Activated T-cell treated with anti-CD3 and anti-CD28 coated beads, Interleukin-2, amount 50 U/mL, for 1 hour (primary cell): ENCODE results near the gene AP1G2.

Experiments
- DNase-seq: peaks from one replicate; pipeline ENCODE4 v3.0.0-alpha.2; 2020

The AP1G2 gene

DNA sequence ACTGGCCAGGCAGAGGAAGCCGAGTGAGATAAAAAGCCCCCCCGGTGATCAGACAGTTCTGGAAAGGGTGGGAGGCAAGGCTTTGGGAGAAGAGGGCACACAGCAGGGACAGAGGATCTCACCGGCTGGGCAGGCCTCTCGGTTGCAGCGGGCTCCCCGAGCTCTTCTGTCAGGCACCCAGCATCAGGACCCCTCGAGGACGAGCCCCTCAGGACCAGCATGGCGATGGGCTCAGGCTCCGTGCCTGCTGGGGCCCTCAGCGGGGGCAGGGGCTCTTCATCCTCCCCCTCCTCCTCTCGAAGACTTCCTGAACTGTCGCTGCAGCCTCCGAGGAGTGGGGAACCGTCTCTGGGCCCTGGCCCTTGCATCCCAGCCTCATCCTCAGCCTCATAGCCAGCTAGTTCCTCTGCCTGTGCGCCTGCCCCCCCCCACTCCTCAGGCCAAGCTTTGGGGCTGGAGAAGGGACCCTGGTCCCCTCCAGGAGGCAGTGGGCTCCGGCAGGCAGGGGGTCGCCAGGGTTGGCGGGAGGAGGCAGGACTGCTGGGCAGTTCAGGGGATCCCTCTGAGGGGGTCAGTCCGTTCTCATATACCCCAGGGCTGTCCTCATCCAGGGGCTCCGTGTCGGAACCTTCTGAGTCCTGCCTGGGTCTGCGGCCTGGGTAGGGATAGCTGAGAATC, 3.4 kb upstream of the AP1G2 start:
- DNase-seq, result no peak

- no peak for DNase-seq
These were observed 2.0 kb upstream of the AP1G2 start for GRCh38 chr14:23569443-23570151.

GRCh38 chr14:23568600-23569331, 1.2 kb upstream of the AP1G2 start:
- DNase-seq, result no peak

GRCh38 chr14:23568021-23568599, 519 bp upstream of the AP1G2 start:
- no peak for DNase-seq

DNA sequence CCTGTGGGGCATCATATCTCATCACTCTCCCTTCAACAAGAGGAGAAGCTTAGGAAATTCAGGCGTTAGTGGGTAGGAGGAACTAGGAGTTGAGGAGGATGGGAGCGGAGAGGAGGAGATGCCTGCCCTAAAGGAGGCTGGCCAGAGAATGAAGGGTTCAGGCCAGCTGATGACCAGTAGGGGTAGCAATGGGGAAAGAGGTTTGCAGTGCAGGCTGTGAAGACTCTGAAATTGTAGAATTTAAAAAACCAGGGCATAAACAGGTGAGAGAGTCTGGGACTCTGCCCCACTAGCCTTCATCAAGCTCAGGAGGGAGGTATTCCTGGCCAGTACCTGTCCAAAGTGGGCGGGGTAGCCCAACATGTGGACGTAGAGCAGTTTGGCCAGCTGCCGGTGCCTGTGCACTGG, 809 bp downstream of the AP1G2 start:
- DNase-seq, result no peak

DNA sequence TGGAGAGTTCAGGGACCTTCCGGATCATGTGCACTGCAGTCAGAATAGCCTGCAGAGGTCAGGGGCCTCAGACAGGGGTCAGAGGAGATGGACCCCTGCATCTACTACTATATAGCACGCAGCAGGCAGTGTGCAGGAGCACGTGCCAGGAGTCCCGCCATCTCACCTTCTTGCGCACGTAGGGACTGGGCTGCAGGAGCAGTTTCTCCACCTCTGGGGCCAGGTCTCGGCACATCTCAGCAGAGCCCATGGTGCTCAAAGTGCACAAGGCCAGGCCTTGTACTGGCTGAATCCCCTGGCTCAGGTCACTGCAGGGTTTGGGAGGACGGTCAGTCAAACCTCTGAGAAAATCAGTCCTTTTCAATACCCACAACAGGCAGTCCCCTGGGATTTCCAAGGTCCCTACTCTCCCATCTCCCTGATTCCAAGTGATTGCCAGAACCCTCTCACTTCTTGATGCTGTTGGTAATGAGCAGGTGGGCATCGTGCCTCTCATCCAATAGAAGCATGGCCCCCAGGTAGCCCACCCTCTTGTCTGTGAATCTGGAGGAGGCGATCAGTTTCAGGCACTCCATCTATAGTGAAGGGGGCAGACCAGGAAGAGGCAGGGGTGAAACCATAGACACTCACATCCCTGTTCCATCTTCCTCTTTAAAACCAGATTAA, 1.3 kb downstream of the AP1G2 start:
- no peak for DNase-seq

- DNase-seq, result no peak
These were observed 2.0 kb downstream of the AP1G2 start for GRCh38 chr14:23565626-23566025.

DNA sequence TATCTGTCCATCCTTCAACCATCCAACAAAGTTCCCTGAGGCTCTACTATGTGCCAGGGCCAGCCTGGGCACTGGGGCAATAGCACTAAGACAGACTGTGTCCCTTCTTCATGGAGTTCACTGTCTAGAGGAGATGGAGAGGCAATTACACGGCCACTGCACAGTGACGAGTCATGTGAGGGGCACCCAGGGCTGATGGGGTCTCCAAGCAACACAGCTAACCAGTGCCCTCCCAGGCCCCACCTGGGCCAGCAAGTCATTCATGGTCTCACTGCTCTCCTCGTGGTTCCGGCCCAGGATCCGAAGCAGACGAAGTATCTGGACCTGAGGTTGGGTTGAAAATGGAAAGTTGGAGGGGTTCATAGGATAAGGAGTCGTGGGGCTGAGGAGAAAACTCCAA, 2.7 kb downstream of the AP1G2 start:
- DNase-seq, result no peak

DNA sequence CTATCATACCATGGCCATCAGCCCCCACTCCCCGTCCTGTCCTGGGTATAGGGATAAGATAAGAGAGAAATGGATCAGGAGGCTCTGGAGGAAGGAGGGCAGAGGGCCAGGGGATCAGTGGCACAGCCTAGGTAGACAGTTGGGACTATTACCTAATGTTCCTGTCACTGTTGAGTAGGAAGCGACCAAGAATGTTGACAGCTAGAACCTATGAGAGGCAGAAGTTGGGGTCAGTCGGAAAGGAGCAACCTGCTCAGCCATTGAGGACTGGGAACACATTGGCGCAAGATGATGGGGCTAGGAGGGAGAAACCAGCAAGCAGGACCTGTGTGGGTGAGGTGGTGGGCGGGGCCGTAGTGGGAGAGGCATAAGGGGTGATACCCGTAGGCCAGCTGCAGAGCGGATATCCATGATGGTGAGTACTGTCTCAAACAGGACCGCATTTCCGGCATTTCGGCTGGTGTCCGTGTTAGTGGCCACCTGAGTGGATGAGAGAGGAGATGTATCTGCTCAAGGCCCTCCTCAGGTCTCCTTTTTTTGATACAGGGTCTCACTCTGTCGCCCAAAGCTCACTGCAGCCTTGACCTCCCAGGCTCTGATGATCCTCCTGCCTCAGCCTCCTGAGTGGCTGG, 3.3 kb downstream of the AP1G2 start:
- no peak for DNase-seq

DNA sequence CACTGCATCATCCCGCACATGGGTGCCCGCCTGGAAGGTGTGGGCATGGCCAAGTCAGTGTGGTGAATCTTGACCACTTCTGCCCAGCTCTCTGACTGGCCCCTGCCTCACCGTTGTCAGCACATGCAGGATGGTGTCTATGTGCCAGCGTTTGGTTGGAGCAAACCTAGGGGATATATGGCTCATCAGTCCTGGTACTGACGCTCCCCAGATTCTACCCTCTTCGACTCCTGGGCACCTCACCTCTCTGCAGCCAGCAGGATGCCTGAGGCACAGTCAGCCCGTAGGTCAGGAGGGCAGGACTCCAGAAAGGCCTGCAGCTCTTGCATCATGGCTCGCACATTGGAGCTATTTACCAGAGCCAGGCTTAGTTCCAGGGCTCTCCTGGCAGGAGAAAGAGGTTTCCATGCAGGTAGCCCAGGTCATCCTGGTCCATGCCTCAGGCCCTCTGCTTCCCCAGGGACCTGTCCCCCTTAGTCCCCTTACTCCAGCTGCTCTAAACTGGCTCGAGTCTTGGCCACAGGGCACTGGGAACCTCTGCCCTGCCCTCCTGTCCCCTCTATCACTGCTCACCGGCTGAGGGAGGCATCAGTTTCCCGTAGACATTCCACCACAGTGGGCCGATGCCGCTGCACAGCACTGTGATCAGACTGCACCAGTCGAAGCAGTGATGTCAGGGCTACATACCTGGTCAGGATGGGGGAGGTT, 4.0 kb downstream of the AP1G2 start:
- no peak for DNase-seq

DNA sequence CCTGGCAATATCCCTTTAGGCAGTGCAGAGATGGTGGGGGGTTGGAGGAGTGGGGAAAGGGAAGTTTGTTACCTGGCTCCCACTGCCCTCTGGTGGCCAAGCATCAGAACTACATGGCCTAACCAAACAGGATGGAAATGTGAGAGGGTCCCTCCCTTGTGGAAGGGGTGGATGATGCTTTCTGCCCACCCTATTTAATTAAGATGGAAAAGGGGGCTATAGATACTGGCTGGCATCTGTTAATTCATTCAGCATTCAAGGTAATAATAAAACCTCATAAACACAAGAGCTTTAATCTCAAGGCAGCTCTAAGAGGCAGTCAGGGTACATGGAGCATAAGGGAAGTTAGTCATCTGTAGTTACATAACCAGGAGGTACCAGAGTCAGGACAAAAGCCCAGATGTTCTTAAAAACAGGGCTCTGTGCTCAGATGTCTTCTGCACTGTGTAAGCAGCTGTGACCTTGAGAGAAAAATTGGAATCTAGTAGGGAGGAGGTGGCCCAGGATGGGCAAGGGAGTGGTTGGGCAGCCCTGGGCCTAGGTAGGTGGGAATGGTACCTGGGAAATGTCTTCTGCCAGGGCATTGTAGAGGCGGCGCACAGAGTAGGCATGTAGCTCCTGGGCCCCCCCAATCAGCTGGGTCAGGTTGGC, 4.6 kb downstream of the AP1G2 start:
- peak; percentile 61 for DNase-seq

DNA sequence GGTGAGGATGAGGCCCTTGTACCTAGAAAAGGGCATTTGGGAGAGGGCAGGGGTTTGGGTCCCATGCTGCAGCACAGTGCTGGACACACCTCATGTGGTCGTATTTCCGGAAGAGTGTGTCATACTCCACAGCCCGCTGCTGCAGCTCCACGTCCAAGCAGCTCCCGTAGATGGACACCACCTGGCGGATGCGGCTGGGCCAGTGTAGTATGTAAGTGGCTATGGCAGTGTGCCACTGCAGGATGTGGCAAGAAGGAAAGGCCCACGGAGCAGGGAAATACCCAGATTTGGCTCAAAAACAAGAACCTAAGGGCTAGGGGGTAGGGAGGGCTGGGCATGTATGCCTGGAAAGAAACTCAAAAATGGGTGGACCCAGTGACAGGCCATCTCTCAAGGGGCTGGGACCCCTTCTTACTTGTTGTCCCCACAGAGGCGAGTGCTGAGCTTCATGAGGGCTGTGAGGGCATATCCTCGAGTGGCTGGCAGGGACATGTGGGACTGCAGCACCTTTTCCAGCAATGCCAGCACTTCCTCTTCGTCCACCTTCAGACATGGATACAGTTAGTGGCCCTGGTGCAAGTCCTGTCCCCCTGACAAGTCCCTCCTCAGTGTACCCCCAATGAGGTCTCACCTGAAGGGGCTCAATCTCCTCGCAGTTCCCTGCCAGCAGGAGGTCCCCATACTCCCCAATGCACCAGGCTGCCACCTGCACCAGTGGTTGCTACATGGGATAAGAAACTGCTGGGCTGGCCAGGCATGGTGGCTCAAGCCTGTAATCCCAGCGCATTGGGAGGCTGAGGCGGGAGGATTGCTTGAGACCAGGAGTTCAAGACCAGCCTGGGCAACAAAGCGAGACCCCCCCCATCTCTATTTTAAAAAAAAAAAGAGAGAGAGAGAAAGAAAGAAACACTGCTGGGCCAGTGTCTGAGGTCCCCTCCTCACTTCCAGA, 5.4 kb downstream of the AP1G2 start:
- no peak for DNase-seq

GRCh38 chr14:23561259-23561658, 6.3 kb downstream of the AP1G2 start:
- DNase-seq, result no peak

DNA sequence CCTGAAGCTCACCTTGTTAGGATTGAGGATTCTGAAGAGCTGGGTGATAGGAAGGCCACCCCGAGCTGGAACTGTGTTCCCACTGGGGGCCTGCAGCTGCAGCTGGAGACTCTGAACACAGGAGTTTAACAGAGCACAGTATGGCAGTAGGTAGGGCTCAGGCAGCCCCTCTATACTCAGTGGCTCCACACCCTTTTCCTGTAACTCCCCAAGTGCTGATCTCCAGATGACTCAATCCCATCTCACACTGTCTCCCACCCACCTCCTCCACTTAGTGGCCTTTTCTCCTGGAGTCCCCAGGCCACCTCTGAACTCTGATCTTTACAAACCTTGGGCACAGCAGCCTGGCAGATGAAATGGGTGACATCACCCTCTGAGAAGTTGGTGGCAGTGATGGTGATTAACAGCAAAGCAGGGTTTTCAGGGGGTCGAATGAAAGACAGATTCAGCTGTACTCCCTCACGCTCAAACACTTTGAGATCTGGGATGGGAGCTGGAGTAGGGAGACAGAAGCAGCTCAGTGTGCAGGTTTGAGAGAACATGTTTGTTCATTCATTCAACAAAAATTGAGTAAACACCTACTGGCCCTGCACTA, 7.6 kb downstream of the AP1G2 start:
- no peak for DNase-seq

DNA sequence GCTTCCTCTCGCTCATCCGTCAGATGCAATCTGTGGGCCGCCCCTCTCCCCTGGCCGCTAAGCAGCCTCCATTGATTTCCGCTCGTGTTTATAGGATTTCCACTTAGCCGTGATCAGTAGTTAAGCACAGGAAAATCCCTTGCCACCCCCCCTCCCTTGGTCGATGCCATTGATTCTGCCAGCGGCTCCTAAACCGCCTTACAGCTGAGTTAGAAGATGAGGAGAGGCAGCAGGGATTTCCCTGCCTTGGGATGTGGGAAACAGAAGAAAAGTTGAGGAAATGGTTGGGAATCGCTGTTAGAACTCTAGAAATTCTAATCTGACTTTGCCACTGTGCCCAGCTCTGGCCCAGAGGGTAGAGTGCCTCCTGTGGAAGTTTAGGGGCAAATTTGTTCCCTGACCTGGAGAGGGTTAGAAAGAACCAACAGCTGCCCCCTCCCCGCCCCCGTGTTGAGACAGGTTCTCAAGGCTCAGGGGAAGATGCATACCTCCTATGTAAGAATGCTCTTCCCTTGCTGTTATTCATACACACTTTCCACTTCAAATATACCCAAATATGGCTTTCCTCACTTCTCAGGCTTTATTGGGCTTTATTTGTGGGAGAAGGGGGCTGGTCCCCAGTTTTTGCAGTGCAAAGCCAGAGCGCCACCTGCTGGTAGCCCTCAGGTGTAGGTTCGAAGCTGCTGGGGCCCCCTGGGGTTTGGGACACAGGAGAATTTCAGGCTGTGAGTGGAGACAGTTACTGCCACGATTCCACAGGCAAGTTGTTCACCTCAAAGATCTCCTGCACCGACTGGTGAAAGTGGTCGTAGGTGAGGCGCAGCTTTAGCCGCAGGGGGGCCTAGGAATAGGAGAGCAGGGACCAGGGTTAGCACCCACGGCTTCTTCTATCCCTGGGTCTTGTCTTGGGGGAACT, 8.3 kb downstream of the AP1G2 start:
- peak; percentile 74 for DNase-seq

DNA sequence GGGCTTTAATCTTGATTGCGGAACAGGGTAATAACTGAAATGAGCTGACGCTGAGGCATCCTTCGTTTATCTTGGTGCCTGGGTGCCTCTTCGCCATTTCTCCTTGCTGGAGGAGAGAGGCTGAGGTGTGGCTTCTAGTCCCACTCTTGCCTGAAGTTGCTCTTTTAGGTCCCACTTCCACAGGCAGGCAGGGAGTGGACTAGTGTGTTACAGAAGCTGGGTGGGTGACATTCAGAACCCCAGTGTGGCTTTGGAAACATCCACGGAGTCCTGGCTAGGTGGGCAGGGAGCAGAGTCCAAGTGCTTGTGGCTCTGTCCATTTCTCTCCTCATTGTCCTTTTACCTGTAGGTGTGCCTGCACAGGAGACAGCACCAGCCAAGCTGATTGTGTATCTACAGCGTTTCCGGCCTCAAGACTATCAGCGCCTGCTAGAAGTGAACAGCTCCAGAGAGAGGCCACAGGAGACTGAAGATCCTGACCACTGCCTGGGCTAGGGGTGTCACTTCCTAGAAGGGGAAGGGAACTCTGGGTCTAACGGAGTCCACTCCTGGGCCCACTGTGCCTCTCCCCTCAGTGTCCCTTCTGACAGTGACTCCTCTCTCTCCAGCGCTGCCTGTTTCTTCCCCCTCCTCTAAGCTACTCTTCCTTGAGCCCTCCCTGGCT, 9.1 kb downstream of the AP1G2 start:
- DNase-seq, result no peak

DNA sequence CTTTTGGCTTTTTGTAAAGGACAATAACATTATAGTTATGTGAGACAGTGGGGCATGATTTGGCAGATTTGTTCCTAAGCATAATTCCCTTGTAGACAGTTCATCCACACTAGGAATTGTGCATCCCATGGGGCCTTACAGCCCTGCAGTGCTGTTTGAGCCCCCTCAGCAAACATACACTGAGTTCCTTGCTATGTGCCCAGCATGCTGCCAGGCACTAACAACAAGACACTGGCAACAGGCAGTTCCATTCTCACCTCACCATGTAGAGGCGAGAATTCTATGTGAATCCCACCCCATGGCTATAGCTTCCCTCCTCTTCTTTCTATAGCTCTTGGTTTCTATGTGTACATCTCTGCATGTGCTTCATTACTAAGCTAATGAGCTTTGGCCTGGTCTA, 9.6 kb downstream of the AP1G2 start:
- no peak for DNase-seq

GRCh38 chr14:23557521-23557920, 10.1 kb downstream of the AP1G2 start:
- no peak for DNase-seq
